Activated CD4-positive, alpha-beta T cell treated with anti-CD3 and anti-CD28 coated beads, Interleukin-2, Interleukin-6, amounts not matched to agents 100 ng/mL and 50 ng/mL, durations not matched to agents 16 hours and 8 hours (primary cell): ENCODE measurements around the gene IPMK.
A peak's percentile ranks its signal among the peaks of the same experiment; 100 is the strongest.
"Not testable (repeated sequence)": the region's sequence is repeated elsewhere in the genome, so short reads cannot be mapped to it uniquely, and the experiment has no call there.

Source experiments
- DNase-seq: peaks from one replicate; pipeline ENCODE4 v3.0.0-alpha.2; 2020

IPMK gene

GRCh38 chr10:58266826-58267712 is 625 bp downstream of the IPMK start:
- DNase-seq = peak; percentile 47

- peak; percentile 72 for DNase-seq
Measured at GRCh38 chr10:58266003-58266825, 1.5 kb downstream of the IPMK start.

- no peak for DNase-seq
Measured at GRCh38 chr10:58265249-58265648, 2.4 kb downstream of the IPMK start.

- DNase-seq = no peak
Measured at GRCh38 chr10:58264780-58265179, 2.9 kb downstream of the IPMK start.

GRCh38 chr10:58262766-58263165 is 4.9 kb downstream of the IPMK start:
- no peak for DNase-seq

- no peak for DNase-seq
Measured at GRCh38 chr10:58260334-58260733, 7.4 kb downstream of the IPMK start.

- DNase-seq = no peak
Measured at GRCh38 chr10:58258977-58259692, 8.6 kb downstream of the IPMK start.

- DNase-seq = not testable (repeated sequence)
Measured at GRCh38 chr10:58256013-58256780, 11.5 kb downstream of the IPMK start.

- DNase-seq = no peak
Measured at GRCh38 chr10:58254644-58255043, 13.1 kb downstream of the IPMK start.

- DNase-seq = no peak
Measured at GRCh38 chr10:58253184-58253583, 14.5 kb downstream of the IPMK start.

- not testable (repeated sequence) for DNase-seq
Measured at GRCh38 chr10:58244666-58245065, 23.0 kb downstream of the IPMK start.

- not testable (repeated sequence) for DNase-seq
Measured at GRCh38 chr10:58244242-58244641, 23.5 kb downstream of the IPMK start.

GRCh38 chr10:58243801-58244200 is 23.9 kb downstream of the IPMK start:
- DNase-seq = not testable (repeated sequence)

GRCh38 chr10:58243269-58243668 is 24.4 kb downstream of the IPMK start:
- no peak for DNase-seq

GRCh38 chr10:58241346-58241745 is 26.3 kb downstream of the IPMK start:
- no peak for DNase-seq

- no peak for DNase-seq
Measured at GRCh38 chr10:58240531-58240930, 27.2 kb downstream of the IPMK start.

- no peak for DNase-seq
Measured at GRCh38 chr10:58239561-58240169, 28.0 kb downstream of the IPMK start.

GRCh38 chr10:58237014-58237834 is 30.5 kb downstream of the IPMK start:
- DNase-seq = no peak

- not testable (repeated sequence) for DNase-seq
Measured at GRCh38 chr10:58229856-58230255, 37.8 kb downstream of the IPMK start.

GRCh38 chr10:58225654-58226053 is 42.0 kb downstream of the IPMK start:
- DNase-seq = no peak
